22Rv1 (cell line): ENCODE data around the gene DAGLA.

Experiments
- CTCF ChIP-seq: fragments of 450-650 bp; IDR thresholded peaks from 2 replicates; pipeline ENCODE4 v1.5.1; 2017; ENCODE audit warnings: mild to moderate bottlenecking
- ZFX ChIP-seq: fragments of 450-650 bp; IDR thresholded peaks from 2 replicates; pipeline ENCODE4 v1.6.1; 2017; ENCODE audit warnings: antibody characterized with exemption, borderline replicate concordance

- TF ChIP-seq CTCF = no peak
- no peak for TF ChIP-seq ZFX
Observed at GRCh38 chr11:61773356-61773755, 93.2 kb downstream of the DAGLA start.
